HG02870 (cell line): ENCODE measurements around the gene CASQ2.

Experiments
- ATAC-seq: cut with Tn5 transposase; IDR thresholded peaks from one replicate; pipeline ENCODE4 v1.9.1; 2021; ENCODE audit warnings: mild to moderate bottlenecking, moderate library complexity; ENCODE audit not compliant: unreplicated experiment

The CASQ2 gene

DNA sequence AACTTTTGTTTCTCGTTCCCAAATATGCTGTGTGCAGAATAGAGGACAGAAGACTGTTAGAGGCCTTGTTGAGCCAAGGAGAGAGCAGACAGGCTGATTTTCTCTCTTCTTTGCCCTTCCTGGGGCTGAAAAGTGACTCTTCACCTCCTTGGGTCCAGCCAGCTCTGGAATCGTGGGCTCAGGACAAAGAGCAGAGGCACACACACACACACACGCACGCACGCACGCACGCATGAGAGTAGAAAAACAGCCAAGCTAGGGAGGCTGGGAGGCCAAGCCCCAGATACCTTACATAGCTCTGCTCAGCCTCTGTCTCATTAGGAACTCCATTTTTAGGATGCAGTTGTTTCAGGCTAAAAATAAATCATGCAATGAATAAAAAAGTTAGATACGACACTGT lies at the start of gene CASQ2:
TSS of gene CASQ2 (minus strand) at position 166 of the 400 bp plus-strand sequence. CDS start 173 bp downstream, outside the sequence.
- no peak for ATAC-seq

DNA sequence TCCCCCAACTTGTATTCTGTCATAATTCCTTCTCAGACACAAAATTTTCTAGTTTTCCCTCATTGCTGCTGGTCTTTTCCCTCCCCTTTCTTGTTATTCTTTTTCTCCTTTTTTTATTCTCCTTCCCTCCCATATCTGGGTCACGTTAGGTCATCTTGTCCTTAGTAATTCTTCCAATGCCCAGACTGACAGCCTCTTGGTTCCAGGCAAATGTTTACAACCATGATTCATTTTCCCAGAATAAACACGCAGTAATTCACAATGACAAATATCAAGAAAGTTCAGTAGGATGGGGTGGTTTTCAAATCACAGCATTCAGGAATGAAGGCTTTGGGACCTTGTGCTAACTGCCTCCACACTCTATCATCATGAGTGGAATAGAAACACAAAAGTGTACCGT lies 47.2 kb upstream of the CASQ2 start:
- ATAC-seq: no peak

DNA sequence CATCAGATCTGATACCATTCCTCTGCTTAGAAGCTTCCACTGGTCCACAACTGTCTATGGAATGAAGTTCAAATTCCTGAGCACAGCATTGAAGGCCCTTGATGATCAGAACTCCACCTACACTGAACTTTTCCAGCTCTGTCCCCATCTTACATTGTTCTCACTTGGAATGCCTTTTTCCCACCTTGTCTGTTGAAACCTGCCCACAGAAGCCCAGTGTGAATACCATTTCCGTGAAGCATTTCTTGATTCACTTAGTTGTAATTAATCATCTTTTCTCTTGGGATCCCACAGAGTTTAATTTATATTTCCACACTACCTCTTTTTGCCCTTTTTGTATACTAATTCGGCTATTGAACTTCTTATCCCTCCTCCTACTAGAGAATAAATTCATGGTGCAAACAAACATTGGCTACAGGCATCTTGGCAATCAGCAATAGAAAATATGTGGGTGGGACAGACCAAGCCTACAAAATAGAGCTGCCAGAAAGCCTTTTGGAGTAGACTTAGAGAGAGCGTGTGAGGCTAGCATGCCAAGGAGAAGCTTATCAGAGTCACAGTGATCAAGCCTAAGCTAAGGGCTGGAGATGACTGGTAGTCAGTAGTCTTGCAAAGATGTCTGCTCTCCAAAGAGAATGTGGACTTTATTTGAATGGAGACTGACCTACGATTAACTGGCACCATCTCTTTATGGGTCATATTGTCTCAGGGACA lies 46.3 kb upstream of the CASQ2 start:
- no peak for ATAC-seq

DNA sequence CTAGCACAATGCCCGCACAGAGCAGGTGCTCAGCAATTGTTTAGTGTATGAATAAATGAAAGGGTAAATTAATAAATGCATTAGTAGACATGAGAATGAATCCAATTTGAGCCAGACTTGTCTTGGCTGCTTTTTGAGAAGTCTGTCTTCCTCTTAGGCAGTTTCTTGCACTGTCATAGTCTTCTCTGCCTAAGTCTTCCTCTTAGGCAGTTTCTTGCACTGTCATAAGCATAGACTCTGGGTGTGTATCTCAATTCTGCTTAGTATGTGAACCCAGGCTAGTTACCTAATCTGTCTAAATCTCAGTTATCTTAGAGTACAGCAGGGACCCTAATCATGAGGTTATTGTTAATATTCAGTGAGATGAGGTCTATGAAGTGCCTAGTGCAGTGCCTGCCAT lies 45.2 kb upstream of the CASQ2 start:
- no peak for ATAC-seq

DNA sequence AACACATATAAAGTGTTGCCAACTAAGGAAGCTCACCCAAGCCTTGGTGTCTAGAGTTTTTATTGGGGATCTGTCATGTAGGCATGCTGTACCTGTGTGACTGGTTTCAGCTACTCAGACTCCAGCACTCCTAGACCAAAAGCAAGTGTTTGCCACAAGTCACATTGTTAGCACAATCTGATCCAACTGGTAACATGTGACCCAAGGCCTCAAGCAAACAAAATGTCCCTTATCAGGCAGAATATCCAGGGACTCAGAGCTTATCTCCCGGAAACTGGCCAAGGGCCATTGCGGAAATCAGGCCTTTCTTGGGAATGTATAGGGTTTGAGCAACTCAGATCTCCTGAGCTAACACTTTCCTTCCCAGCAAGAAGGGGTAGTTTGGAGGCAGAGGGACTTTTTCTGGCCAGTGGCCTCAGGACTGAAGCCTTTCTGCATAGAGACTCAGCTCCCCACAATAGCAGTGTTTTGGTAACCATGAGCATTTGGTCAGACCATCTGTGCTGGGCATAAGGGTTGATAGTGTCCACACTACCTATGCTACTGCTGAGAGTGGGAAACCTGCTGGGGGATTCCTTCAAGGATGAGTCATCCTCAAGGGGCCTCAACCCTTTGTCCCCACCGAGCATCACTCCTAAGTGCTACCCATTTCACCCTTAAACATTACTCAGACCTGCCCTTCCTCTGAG lies 42.8 kb upstream of the CASQ2 start:
- no peak for ATAC-seq

DNA sequence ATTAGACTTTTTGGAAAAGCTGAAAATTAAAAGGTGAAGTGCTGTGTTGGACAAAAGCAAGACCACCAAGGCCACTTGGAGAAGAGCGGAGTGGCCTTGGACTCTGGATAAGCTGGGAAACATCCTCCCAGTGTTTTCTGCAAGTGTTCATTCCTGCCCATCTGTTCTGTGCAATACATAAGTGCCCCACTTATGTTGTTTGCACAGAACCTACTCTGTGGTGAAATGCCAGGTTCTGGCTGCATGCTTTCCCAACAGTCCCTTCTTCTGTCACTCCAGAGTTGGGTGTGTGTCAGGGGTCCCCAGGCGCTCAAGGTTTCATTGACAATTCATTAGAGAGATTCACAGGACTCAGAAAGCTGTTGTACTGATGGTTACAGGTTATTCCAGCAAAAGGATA lies 42.1 kb upstream of the CASQ2 start:
- no peak for ATAC-seq

DNA sequence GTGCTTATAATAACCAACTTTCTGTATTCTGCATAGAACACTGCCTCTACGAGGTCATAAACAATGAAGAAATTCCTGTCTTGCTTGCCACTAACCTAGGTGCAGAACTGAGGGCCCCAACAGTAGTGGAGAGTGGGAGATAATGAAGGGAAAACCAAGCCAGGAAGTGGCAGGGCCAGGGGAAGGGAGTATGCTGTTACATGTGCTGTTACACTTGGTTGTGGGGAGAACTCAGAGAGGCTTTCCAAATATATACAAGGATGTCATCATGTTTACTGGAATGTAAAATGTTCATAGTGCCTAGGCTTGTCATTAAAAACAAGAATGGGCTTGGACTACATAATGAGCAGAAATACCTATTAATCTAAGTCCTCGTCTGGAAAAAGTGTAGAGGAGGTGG lies 41.3 kb upstream of the CASQ2 start:
- no peak for ATAC-seq

DNA sequence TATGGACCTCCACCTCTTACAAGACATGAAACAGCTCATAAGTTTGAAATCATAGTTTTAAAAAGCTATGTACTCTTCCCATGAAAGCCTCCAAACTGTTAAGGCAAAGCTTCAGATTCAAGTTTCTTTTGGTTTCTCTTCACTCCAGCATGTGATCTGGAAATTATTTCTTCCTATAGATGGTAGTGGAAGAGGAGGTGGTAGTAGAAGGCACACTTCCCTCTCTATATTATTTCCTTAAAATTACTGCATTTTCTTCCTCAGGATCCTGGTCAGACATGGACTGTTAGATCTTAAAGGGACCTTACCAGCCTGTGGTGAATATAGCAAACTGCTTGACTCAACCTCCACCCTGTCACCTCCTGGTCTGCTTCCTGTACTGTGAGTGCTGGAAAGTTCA lies 40.6 kb upstream of the CASQ2 start:
- no peak for ATAC-seq

DNA sequence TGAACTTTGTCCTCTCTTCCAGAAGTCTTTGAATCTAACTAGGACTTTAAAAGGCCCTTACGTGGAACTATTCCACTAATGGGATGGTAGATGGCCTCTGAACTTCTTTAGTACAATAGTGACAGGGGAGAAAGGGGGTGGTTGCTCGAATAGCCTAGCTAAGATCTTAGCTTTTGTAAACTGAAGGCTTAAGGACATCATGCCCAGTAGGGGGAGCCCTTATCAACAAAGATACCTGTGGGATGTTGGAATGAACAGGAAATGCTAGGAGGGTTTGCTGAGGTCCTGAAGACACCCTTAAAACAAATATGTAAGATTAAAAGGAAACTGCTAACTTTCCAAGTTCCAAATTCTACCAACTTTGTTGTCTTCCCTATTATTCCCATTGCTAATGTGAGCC lies 39.2 kb upstream of the CASQ2 start:
- peak; percentile 54 for ATAC-seq

DNA sequence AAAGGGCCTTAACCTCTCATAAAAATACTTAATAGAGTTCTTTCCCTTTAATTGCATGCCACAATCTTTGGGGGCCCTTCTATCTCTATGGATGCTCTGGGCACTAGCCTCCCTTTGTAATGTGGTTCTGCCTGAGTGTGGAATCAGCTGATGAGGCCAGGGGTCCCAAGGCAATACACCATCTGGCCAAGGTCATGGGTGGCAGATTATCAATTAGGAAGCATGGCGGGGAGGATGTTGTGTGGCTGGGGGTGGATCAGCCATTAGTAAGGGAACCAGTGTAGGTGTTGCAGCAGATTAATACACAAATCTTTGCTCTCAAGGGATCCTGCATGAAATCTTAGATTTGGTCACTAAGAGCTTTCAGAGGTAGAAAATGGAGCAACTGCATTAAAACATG lies 37.1 kb upstream of the CASQ2 start:
- ATAC-seq: no peak

DNA sequence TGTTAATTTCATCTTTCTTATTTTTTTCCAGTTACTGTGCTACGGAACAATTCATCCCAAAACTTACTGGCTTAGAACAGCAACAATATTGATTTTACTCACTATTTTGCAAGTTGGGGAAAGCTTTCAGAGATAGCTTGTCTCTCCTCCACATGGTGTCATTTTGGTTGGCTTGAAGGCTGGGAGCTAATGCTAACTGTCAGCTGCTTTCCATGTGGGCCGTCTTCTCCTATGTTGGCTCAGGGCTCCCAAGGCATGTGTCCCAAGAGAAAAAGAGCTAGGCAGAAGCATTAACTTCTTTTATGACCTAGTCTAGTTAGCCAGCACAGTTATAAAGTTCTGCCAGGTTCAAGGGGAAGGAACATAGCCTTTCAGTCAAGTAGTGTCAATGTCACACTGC lies 33.9 kb upstream of the CASQ2 start:
- no peak for ATAC-seq

DNA sequence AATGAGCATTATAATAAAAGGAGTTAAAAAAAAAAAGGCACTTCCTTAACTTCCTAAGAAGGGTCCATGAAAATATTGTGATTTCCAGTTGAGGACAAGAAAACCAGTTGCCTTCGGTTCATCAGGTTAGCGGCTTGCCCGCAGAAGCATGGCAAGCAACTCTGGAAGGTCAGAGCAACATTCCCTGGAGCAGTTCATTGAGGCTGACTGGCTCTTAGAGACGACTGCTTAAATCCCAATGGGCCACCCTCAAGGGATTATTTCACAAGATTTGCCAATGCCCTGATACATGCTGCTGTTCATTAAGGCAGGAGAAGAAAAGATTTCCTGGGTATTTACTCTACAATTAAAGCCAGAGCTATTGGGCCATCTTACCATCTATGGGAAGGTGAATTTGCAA lies 29.0 kb upstream of the CASQ2 start:
- no peak for ATAC-seq

DNA sequence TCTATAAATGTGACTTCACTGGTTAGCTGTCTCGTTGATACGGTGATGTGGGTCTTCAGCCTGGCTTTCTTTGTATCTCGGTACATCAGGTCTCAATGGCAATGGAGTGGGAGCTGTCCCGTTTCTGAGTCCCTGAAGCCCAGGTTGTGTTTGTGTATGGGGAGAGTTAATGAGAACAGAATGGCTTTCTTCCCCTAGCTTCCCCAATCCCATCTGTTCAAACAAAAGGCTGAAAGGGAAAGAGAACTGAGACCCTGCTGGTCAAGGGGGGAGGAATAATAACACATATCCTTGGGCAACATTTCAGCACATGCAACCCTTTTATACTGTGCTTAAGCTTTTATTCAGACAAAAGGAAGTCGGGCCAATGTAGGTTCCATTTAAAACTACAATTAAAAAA lies 28.4 kb upstream of the CASQ2 start:
- no peak for ATAC-seq

DNA sequence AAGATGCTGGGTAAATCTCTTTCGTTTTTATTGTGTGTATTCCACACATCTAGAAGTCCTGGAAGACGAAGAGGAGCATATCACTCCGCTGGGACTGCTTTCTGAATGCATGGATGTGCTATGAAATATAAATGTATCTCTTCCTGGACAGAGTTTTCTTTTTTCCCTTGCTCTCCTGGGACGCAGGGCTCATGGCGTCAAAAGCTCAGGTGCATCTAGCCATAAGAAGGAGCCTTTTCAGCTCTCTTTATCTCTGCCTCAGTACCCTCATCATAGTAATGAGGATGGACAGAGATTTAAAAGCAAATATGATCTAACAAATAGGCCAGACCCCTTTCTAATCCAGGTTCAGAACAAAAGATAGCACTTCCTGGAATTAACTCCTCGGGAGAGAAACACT lies 27.5 kb upstream of the CASQ2 start:
- ATAC-seq: no peak

DNA sequence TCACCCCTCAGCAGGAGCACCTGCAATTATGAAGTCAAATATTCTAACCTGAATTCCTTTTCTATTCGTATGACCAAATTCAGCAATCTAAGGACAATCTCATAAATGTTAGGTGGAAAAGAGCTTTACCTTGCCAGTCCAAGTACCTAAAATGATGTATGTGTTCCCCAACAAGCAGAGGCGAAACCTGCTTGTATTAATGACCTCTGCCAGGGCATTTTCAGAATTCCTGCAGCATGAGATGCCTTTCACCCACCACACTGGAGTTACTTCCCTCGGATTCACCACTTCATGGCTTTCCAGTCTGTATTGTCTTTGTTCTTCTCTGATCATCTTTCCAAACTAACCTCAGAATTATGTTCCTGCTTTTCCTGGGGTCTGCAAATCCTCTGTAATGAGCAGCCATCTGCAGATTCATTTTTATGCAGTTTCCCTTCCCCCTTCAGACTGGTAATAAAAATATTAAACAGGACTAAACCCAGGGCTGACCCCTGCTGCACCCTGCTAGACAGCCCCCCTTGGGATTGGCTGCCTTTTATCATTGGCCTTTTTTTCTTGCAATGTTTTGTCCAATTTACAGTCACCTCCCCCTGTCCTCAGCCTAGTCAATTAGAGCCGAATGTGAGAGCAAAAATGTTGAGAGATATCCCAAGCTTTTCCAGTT lies 26.6 kb upstream of the CASQ2 start:
- no peak for ATAC-seq

DNA sequence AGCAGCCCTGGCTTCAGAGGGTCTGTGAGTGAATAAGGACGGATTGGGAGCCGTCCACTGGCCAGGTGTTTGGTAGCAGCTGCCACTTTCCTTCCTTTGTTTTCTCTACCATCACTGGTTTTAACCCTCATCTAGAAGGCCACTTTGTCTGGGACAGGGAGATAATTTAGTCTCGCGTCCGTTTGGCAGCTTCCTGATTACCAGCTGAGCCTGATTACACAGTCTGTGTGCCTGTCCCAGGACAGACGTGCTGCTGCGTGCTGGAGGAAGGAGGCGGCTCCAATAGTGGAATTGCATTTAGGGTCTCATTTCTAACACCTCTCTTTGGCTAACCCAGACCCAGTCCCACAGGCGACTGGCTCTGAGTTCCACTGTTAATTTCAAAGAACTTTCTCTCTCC lies 24.6 kb upstream of the CASQ2 start:
- ATAC-seq: no peak

DNA sequence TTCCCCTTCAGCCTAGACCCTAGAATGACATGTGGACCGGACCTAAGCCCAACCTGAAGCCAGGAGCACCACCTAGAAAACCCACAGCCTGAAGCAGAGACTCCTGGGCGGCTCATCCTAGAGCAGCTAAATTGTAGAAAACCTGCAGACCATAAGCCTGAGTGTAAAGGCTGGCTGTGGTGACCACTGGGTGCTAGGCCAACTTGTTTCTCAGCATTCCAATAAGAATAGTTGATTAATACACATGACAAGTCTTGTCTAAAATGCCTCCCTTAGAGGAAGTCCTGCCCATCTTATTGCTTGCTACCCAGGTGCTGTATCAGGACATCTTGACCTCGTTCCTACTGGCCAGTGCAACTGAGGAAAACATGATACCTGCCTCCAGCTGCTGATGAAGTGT lies 23.3 kb upstream of the CASQ2 start:
- ATAC-seq: no peak

DNA sequence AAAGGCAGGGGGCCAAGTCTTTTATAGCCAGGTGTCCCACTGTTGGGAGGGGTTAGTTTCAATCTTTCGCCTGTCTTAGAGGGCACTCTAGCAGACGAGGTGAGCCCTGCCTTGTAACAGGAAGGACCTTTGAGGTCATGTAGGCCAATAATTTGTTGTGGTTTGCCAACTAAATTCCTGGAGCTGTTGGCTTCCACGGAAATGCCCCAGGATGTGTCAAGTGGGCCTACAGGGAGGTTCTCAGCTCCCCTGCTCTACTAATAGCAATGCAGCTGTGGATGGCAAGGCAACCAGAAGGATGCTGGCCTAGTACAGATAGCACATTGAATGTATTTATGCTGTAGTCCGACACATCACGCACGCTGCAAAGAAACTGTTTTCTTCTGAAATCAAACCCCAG lies 22.3 kb upstream of the CASQ2 start:
- no peak for ATAC-seq

DNA sequence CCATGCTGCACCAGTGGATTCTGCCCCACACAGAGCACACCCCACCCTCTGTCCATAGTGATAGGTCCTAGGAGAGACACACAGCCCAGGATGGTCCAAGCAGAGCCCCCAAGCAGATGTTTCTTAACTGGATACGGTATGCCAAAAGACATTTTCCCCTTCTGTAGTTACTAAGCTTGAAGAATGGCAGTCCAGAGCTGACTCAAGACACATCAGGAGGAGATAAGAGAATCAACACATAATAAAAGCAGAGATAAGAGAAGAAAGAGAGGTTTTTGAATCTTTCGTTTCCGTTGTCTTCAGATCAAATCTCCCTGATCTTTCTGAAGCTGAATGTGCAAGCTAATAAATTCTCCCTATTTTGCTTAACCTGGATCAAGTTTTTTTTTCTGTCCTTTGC lies 21.8 kb upstream of the CASQ2 start:
- no peak for ATAC-seq

DNA sequence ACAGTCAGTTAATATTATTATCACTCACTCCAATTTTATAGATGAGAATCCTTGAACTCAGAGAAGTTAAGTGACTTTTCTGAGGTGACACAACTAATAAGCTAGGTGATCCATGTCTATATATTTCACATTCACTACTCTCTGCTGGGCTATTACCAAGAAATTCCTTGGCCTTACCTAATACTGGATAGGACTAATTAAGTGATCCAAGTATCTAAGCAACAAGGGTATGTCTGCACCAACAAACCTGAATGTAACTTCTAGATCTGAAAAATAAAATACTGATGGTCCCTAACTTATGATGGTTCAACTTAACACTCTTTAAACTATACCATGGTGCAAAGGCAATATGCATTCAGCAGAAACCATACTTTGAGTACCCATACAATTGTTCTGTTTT lies 14.8 kb upstream of the CASQ2 start:
- no peak for ATAC-seq

DNA sequence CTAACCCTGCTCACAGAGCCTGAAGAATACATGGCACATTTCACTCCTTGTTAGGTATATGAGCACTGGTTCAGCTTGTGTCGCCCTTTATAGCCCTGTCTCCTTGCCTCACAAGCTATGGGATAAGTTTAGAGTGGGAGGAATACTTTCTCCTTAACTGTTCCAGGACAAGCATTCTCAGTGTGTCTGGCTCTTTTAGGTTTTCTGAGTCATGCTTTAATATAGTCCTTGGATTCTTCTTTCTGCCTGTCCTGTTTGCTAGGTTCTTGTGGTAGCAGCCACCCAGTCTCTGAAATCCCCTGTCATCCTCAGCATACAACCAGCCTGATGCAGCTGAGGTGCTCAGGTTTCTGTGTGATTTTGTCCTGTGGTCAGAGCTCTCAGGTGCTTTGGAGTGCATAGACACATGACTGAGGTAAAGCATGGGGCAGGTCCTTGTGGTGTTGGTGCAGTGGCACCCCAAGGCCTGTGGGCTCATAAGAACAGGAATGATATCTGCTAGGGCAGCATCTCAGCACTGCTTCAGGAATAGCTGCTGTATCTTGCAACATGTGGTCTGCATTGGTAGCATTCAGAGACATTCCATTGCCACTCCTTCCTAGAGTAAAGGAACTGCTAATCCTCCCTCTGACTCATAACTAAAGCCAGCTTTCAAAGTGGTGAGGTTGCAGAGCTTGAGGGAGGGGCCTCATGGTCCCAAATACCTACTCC lies 14.2 kb upstream of the CASQ2 start:
- ATAC-seq: no peak

DNA sequence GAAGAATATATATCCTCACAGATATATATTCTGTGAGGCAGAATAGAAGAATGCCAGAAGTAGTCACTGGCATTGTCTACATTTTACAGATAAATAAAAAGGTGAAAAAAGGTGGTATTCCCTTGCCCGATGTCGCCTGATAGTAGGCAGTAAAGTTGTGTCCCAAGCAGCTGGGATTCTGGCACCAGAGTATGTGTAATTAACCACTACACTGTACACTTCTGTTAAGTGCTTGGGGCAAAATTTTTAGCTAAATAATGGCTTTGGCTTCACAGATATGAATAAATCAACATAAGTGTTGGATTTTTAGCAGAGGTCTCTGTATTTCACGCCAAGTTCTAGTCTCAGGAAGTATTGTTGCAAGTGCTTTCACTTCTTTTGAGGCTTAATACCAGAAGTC lies 13.3 kb upstream of the CASQ2 start:
- no peak for ATAC-seq
